Measurements from ENCODE around the gene DNMBP. TPM values are rescaled to one million over a fixed set of nuclear protein-coding genes. Genes with fewer than 3 reads are reported as not detected.
"Not testable (repeated sequence)": the region's sequence is repeated elsewhere in the genome, so short reads cannot be mapped to it uniquely, and the experiment has no call there.

DNMBP gene
- total RNA-seq, 2 donors from 2014 or later: 17.9 to 34.2 TPM

GRCh38 chr10:99965700-99966099 is 44.0 kb downstream of the DNMBP start:
- Histone ChIP-seq H3K27me3 (replicated peaks; ENCODE audit: insufficient read depth) (no peaks in the 10 kb centered on the region), H3K9me3 (no peaks in the 10 kb centered on the region), H3K4me1 (ENCODE audit: control insufficient read depth in 1 of 2, low read depth in 2 of 2) (no peaks in the 10 kb centered on the region), H3K4me3 (no peak overlapping the region), H3K36me3 (peaks cover 23% of the 10 kb centered on the region), H3K27ac (no peak overlapping the region)
- no peak for DNase-seq (ENCODE audit: low spot score)
- TF ChIP-seq CTCF (IDR thresholded peaks at IDR 0.05): no peak
- no peak for ATAC-seq (ENCODE audit: insufficient number of reproducible peaks, low FRiP score, low read depth)

- no peak overlapping the region for H3K4me3 ChIP-seq
- H3K36me3 ChIP-seq: peaks cover 15% of the 10 kb centered on the region
- no peaks in the 10 kb centered on the region for H3K9me3 ChIP-seq
- DNase-seq (ENCODE audit: low spot score) (no peak), ATAC-seq (ENCODE audit: insufficient number of reproducible peaks, low FRiP score, low read depth) (no peak)
- no peak for TF ChIP-seq CTCF (IDR thresholded peaks at IDR 0.05)
- H3K27ac ChIP-seq: no peak overlapping the region
- H3K27me3 ChIP-seq (replicated peaks; ENCODE audit: insufficient read depth): no peaks in the 10 kb centered on the region
- H3K4me1 ChIP-seq (ENCODE audit: control insufficient read depth in 1 of 2, low read depth in 2 of 2): no peaks in the 10 kb centered on the region
Observed at GRCh38 chr10:99964791-99965190, 45.0 kb downstream of the DNMBP start.

GRCh38 chr10:99963467-99964165 is 46.1 kb downstream of the DNMBP start:
- ATAC-seq (ENCODE audit: insufficient number of reproducible peaks, low FRiP score, low read depth): peak; percentile 45
- peak overlapping the region in 1 of 2 donors; percentile 0 for H3K27ac ChIP-seq
- not testable (repeated sequence) for H3K27me3 ChIP-seq (replicated peaks; ENCODE audit: insufficient read depth); H3K36me3 ChIP-seq; H3K4me3 ChIP-seq; DNase-seq (ENCODE audit: low spot score); H3K4me1 ChIP-seq (ENCODE audit: control insufficient read depth in 1 of 2, low read depth in 2 of 2); H3K9me3 ChIP-seq

GRCh38 chr10:99958806-99959205 is 50.9 kb downstream of the DNMBP start:
- Histone ChIP-seq H3K27me3 (replicated peaks; ENCODE audit: insufficient read depth) (no peaks in the 10 kb centered on the region), H3K4me1 (ENCODE audit: control insufficient read depth in 1 of 2, low read depth in 2 of 2) (no peaks in the 10 kb centered on the region), H3K36me3 (peaks cover 28% of the 10 kb centered on the region), H3K27ac (no peak overlapping the region), H3K9me3 (no peaks in the 10 kb centered on the region), H3K4me3 (no peak overlapping the region)
- no peak for DNase-seq (ENCODE audit: low spot score)
- no peak for ATAC-seq (ENCODE audit: insufficient number of reproducible peaks, low FRiP score, low read depth)
- TF ChIP-seq CTCF (IDR thresholded peaks at IDR 0.05): no peak

GRCh38 chr10:99958302-99958701 is 51.4 kb downstream of the DNMBP start:
- no peak for DNase-seq (ENCODE audit: low spot score)
- no peak for ATAC-seq (ENCODE audit: insufficient number of reproducible peaks, low FRiP score, low read depth)
- TF ChIP-seq CTCF (IDR thresholded peaks at IDR 0.05): no peak
- H3K9me3 ChIP-seq: no peaks in the 10 kb centered on the region
- no peak overlapping the region for H3K4me3 ChIP-seq
- no peaks in the 10 kb centered on the region for H3K27me3 ChIP-seq (replicated peaks; ENCODE audit: insufficient read depth)
- no peaks in the 10 kb centered on the region for H3K4me1 ChIP-seq (ENCODE audit: control insufficient read depth in 1 of 2, low read depth in 2 of 2)
- peaks cover 32% of the 10 kb centered on the region for H3K36me3 ChIP-seq
- no peak overlapping the region for H3K27ac ChIP-seq

- ATAC-seq (ENCODE audit: insufficient number of reproducible peaks, low FRiP score, low read depth): not testable (repeated sequence)
- peaks cover 39% of the 10 kb centered on the region for H3K36me3 ChIP-seq
Observed at GRCh38 chr10:99953510-99953909, 56.2 kb downstream of the DNMBP start.

More at GRCh38 chr10:99953510-99953909, 56.2 kb downstream of the DNMBP start:
- not testable (repeated sequence) for H3K27me3 ChIP-seq (replicated peaks; ENCODE audit: insufficient read depth); H3K4me3 ChIP-seq; DNase-seq (ENCODE audit: low spot score); H3K4me1 ChIP-seq (ENCODE audit: control insufficient read depth in 1 of 2, low read depth in 2 of 2); H3K27ac ChIP-seq; H3K9me3 ChIP-seq
